ENCODE measurements around the gene DAAM1. TPM values are rescaled to one million over a fixed set of nuclear protein-coding genes. Genes with fewer than 3 reads are reported as not detected.
A peak's percentile ranks its signal among the peaks of the same experiment; 100 is the strongest.

The DAAM1 gene
- total RNA-seq, 1 donor, result 19.5 TPM

DNA sequence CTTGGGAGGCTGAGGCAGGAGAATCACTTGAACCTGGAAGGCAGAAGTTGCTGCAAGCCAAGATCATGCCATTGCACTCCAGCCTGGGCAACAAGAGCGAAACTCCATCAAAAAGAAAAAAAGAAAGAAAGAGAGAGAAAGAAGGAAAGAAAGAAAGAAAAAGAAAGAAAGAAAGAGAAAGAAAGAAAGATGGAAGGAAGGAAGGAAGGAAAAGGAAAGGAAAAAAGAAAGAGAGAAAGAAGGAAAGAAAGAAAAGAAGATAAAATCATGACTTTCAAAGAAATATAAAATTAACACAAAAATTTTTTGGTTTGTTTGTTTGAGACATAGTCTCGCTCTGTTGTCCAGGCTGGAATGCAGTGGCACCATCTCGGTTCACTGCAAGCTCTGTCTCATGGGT lies 22.2 kb upstream of the DAAM1 start:
- H2AFZ ChIP-seq (ENCODE audit: low read length), result no peak overlapping the region
- H3K9me3 ChIP-seq (ENCODE audit: low read depth, low read length), result no peaks in the 10 kb centered on the region
- no peaks in the 10 kb centered on the region for H4K20me1 ChIP-seq (ENCODE audit: insufficient read depth, low read length)
- no peak overlapping the region for H3K4me3 ChIP-seq (ENCODE audit: insufficient read depth, low read length)
- TF ChIP-seq CTCF (IDR thresholded peaks at IDR 0.05; ENCODE audit: extremely low read depth, low read depth, low read length), result no peak
- H3K27me3 ChIP-seq (ENCODE audit: insufficient read depth, low read length), result peaks cover 2% of the 10 kb centered on the region
- no peaks in the 10 kb centered on the region for H3K36me3 ChIP-seq (ENCODE audit: insufficient read depth, low read length)
- H3K4me1 ChIP-seq (ENCODE audit: insufficient read depth, low read length), result peaks cover 7% of the 10 kb centered on the region
- H3K4me2 ChIP-seq (ENCODE audit: insufficient read depth, low read length), result no peak overlapping the region
- DNase-seq (ENCODE audit: insufficient read length, low spot score, missing footprints), result no peak
- no peak overlapping the region for H3K27ac ChIP-seq (ENCODE audit: low read depth, low read length)
- no peaks in the 10 kb centered on the region for H3K79me2 ChIP-seq (ENCODE audit: insufficient read depth, low read length)

GRCh38 chr14:59175404-59175803 lies 13.1 kb upstream of the DAAM1 start:
- TF ChIP-seq CTCF (IDR thresholded peaks at IDR 0.05; ENCODE audit: extremely low read depth, low read depth, low read length), result no peak
- H3K4me3 ChIP-seq (ENCODE audit: insufficient read depth, low read length), result no peak overlapping the region
- no peaks in the 10 kb centered on the region for H3K79me2 ChIP-seq (ENCODE audit: insufficient read depth, low read length)
- H3K27me3 ChIP-seq (ENCODE audit: insufficient read depth, low read length), result peaks cover 18% of the 10 kb centered on the region
- no peak overlapping the region for H2AFZ ChIP-seq (ENCODE audit: low read length)
- H3K27ac ChIP-seq (ENCODE audit: low read depth, low read length), result no peak overlapping the region
- H3K4me2 ChIP-seq (ENCODE audit: insufficient read depth, low read length), result no peak overlapping the region
- no peaks in the 10 kb centered on the region for H4K20me1 ChIP-seq (ENCODE audit: insufficient read depth, low read length)
- H3K36me3 ChIP-seq (ENCODE audit: insufficient read depth, low read length), result no peaks in the 10 kb centered on the region
- peaks cover 6% of the 10 kb centered on the region for H3K4me1 ChIP-seq (ENCODE audit: insufficient read depth, low read length)
- DNase-seq (ENCODE audit: insufficient read length, low spot score, missing footprints), result no peak
- H3K9me3 ChIP-seq (ENCODE audit: low read depth, low read length), result no peaks in the 10 kb centered on the region

- no peak overlapping the region for H3K4me3 ChIP-seq (ENCODE audit: insufficient read depth, low read length)
- no peak overlapping the region for H3K27ac ChIP-seq (ENCODE audit: low read depth, low read length)
- H3K79me2 ChIP-seq (ENCODE audit: insufficient read depth, low read length), result no peaks in the 10 kb centered on the region
- TF ChIP-seq CTCF (IDR thresholded peaks at IDR 0.05; ENCODE audit: extremely low read depth, low read depth, low read length), result no peak
- H2AFZ ChIP-seq (ENCODE audit: low read length), result no peak overlapping the region
- peaks cover 6% of the 10 kb centered on the region for H3K4me1 ChIP-seq (ENCODE audit: insufficient read depth, low read length)
- no peaks in the 10 kb centered on the region for H3K36me3 ChIP-seq (ENCODE audit: insufficient read depth, low read length)
- H3K27me3 ChIP-seq (ENCODE audit: insufficient read depth, low read length), result peaks cover 18% of the 10 kb centered on the region
- no peaks in the 10 kb centered on the region for H3K9me3 ChIP-seq (ENCODE audit: low read depth, low read length)
- no peaks in the 10 kb centered on the region for H4K20me1 ChIP-seq (ENCODE audit: insufficient read depth, low read length)
- no peak overlapping the region for H3K4me2 ChIP-seq (ENCODE audit: insufficient read depth, low read length)
- peak; percentile 68 for DNase-seq (ENCODE audit: insufficient read length, low spot score, missing footprints)
Measured at GRCh38 chr14:59176765-59177164, 11.7 kb upstream of the DAAM1 start.

- DNase-seq (ENCODE audit: insufficient read length, low spot score, missing footprints), result no peak
- Histone ChIP-seq H4K20me1 (ENCODE audit: insufficient read depth, low read length) (no peaks in the 10 kb centered on the region), H3K27ac (ENCODE audit: low read depth, low read length) (no peak overlapping the region), H3K36me3 (ENCODE audit: insufficient read depth, low read length) (no peaks in the 10 kb centered on the region), H3K27me3 (ENCODE audit: insufficient read depth, low read length) (peaks cover 18% of the 10 kb centered on the region), H2AFZ (ENCODE audit: low read length) (no peak overlapping the region), H3K4me2 (ENCODE audit: insufficient read depth, low read length) (no peak overlapping the region), H3K79me2 (ENCODE audit: insufficient read depth, low read length) (no peaks in the 10 kb centered on the region), H3K4me1 (ENCODE audit: insufficient read depth, low read length) (peaks cover 4% of the 10 kb centered on the region), H3K9me3 (ENCODE audit: low read depth, low read length) (no peaks in the 10 kb centered on the region), H3K4me3 (ENCODE audit: insufficient read depth, low read length) (no peak overlapping the region)
- TF ChIP-seq CTCF (IDR thresholded peaks at IDR 0.05; ENCODE audit: extremely low read depth, low read depth, low read length), result no peak
Measured at GRCh38 chr14:59177262-59177661, 11.2 kb upstream of the DAAM1 start.

Measured in osteoblast (primary cell).